DND-41 (cell line): ENCODE results near the gene CPLX1.

ENCODE experiments used
- ATAC-seq: fragments of 200-7000 bp; cut with Tn5 transposase; 3 replicates; pipeline ENCODE4 v1.9.1; 2021; ENCODE audit warnings: low read depth; ENCODE audit not compliant: insufficient read depth
- DNase-seq: peaks from one replicate; pipeline ENCODE4 v3.0.0-alpha.2; 2020
- H2AFZ ChIP-seq: 2 replicates; pipeline ENCODE4 v1.6.0; 2012; ENCODE audit warnings: low read depth, low read length
- H3K27ac ChIP-seq: 2 replicates; pipeline ENCODE4 v1.5.1; 2012; ENCODE audit warnings: low read length, inconsistent platforms
- H3K27me3 ChIP-seq: fragments of 200-600 bp; sonication (generic); 2 replicates; pipeline ENCODE4 v1.6.0; 2012; ENCODE audit warnings: low read length, mild to moderate bottlenecking, inconsistent platforms; ENCODE audit not compliant: insufficient read depth, poor library complexity
- H3K36me3 ChIP-seq: 2 replicates; pipeline ENCODE4 v1.5.1; 2012; ENCODE audit warnings: low read length, inconsistent platforms; ENCODE audit not compliant: insufficient read depth
- H3K4me1 ChIP-seq: 2 replicates; pipeline ENCODE4 v1.5.1; 2012; ENCODE audit warnings: mild to moderate bottlenecking, low read length; ENCODE audit not compliant: insufficient read depth
- H3K4me2 ChIP-seq: 2 replicates; pipeline ENCODE4 v1.6.0; 2012; ENCODE audit warnings: mild to moderate bottlenecking, moderate library complexity, low read length, inconsistent platforms; ENCODE audit not compliant: insufficient read depth
- H3K4me3 ChIP-seq, 2 experiments: fragments of 200-600 bp in 1 of 2; shearing (Covaris generic) in 1 of 2; 2 replicates each; pipeline ENCODE4 v1.5.1; 2012 to 2016; ENCODE audit warnings: inconsistent platforms in 2 of 2, low read length in 2 of 2, mild to moderate bottlenecking in 2 of 2, low read depth in 1 of 2, moderate library complexity in 1 of 2
- H3K79me2 ChIP-seq: 2 replicates; pipeline ENCODE4 v1.6.0; 2012; ENCODE audit warnings: low read length, inconsistent platforms; ENCODE audit not compliant: insufficient read depth
- H3K9ac ChIP-seq: 2 replicates; pipeline ENCODE4 v1.6.0; 2012; ENCODE audit warnings: low read depth, mild to moderate bottlenecking, inconsistent platforms, low read length, moderate library complexity
- H3K9me3 ChIP-seq: 2 replicates; pipeline ENCODE4 v1.5.1; 2012; ENCODE audit warnings: low read length, moderate library complexity, mild to moderate bottlenecking, inconsistent platforms; ENCODE audit not compliant: insufficient read depth, severe bottlenecking
- H4K20me1 ChIP-seq: 2 replicates; pipeline ENCODE4 v1.6.0; 2012; ENCODE audit warnings: low read length; ENCODE audit not compliant: insufficient read depth
- EZH2 ChIP-seq: IDR thresholded peaks from 3 replicates; pipeline ENCODE4 v1.6.1; 2012; ENCODE audit warnings: borderline replicate concordance, low read depth, mild to moderate bottlenecking, moderate library complexity, low read length, inconsistent platforms; ENCODE audit not compliant: severe bottlenecking
- TF ChIP-seq, protein P1 (sequence below): IDR thresholded peaks from 2 replicates; pipeline ENCODE4 v1.5.1; 2012; ENCODE audit warnings: borderline replicate concordance, low read length, moderate library complexity, mild to moderate bottlenecking; ENCODE audit not compliant: poor library complexity, severe bottlenecking; ENCODE audit errors: extremely low read depth

CPLX1 gene

GRCh38 chr4:787561-787981, 38.4 kb downstream of the CPLX1 start:
- H3K4me3 ChIP-seq: no peak overlapping the region
- H3K4me1 ChIP-seq: peaks cover 7% of the 10 kb centered on the region
- no peaks in the 10 kb centered on the region for H3K79me2 ChIP-seq
- H3K9me3 ChIP-seq: no peaks in the 10 kb centered on the region
- no peak for ATAC-seq
- no peak overlapping the region for H3K9ac ChIP-seq
- no peak for DNase-seq
- H2AFZ ChIP-seq: no peak overlapping the region
- no peaks in the 10 kb centered on the region for H3K36me3 ChIP-seq
- no peaks in the 10 kb centered on the region for H3K27me3 ChIP-seq
- no peaks in the 10 kb centered on the region for H4K20me1 ChIP-seq
- no peak overlapping the region for H3K27ac ChIP-seq
- no peak overlapping the region for H3K4me2 ChIP-seq
- TF ChIP-seq, protein P1, sequence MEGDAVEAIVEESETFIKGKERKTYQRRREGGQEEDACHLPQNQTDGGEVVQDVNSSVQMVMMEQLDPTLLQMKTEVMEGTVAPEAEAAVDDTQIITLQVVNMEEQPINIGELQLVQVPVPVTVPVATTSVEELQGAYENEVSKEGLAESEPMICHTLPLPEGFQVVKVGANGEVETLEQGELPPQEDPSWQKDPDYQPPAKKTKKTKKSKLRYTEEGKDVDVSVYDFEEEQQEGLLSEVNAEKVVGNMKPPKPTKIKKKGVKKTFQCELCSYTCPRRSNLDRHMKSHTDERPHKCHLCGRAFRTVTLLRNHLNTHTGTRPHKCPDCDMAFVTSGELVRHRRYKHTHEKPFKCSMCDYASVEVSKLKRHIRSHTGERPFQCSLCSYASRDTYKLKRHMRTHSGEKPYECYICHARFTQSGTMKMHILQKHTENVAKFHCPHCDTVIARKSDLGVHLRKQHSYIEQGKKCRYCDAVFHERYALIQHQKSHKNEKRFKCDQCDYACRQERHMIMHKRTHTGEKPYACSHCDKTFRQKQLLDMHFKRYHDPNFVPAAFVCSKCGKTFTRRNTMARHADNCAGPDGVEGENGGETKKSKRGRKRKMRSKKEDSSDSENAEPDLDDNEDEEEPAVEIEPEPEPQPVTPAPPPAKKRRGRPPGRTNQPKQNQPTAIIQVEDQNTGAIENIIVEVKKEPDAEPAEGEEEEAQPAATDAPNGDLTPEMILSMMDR: no peak
- no peak for TF ChIP-seq EZH2

DNA sequence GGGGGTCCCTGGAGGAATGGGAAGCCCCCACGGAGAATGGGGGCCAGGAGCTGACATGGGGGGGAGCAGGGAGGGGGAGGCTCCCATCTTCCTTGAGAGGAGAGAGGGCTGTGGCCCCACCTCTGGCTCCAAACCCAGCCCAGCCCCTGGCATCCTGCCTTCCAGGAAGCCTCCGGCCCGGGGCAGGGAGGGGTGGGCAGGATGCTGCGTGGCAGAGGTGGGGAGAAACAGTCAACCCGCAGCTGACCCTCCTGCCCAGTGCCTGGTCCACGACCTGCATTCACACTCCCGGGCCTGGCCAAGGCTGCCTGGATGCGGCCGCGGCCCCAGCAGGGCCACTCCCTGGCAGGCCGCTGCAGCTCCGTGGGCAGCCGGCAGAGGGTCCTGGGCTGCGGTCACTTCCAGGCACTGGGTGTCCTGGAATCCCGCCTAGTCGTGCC, 39.0 kb downstream of the CPLX1 start:
- Histone ChIP-seq H3K27me3 (no peaks in the 10 kb centered on the region), H3K9me3 (no peaks in the 10 kb centered on the region), H3K4me3 (no peak overlapping the region), H3K36me3 (no peaks in the 10 kb centered on the region), H3K27ac (no peak overlapping the region), H3K9ac (no peak overlapping the region), H2AFZ (no peak overlapping the region), H3K4me1 (peaks cover 12% of the 10 kb centered on the region), H3K79me2 (no peaks in the 10 kb centered on the region), H3K4me2 (no peak overlapping the region), H4K20me1 (no peaks in the 10 kb centered on the region)
- DNase-seq: no peak
- TF ChIP-seq, protein P1: no peak
- no peak for TF ChIP-seq EZH2
- ATAC-seq: no peak

DNA sequence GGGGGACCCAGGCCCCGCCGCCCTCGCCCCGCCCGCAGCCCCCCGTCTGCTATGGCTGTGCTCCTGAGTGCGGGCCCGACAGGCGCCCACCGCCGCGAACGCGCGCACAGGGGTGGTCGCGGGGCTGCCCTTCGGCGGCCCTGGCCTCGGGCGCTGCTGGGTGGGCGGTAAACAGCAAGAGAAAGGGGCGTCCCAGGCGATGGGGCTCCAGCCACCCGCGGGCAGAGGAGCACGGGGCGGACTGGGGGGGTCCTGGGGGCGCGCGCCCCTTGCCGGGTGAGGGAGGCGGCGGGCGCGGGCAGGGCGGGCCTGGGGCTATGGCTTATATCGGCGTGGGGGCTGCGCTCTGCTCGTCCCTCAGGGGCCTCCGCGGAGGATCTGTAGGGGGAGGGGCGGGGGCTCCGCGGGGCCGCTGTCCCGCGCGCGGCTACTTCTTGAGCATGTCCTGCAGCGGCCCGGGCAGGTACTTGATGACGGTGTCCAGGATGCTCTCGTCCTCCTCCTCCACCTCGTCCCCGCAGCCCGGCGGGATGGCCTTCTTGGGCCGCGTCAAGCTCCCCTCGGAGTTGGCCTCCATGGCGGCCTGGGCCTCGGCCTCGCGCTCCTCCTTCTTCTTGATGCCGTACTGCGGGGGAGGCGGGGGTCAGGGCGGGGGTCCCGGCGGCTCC, 39.7 kb downstream of the CPLX1 start:
- Histone ChIP-seq H3K36me3 (peaks cover 4% of the 10 kb centered on the region; the same call in 1 of the 2 replicates), H3K79me2 (peaks cover 5% of the 10 kb centered on the region), H3K4me3 (no peak overlapping the region), H4K20me1 (peaks cover 4% of the 10 kb centered on the region; the same call in 1 of the 2 replicates), H3K9ac (no peak overlapping the region), H3K27me3 (no peaks in the 10 kb centered on the region), H3K4me2 (no peak overlapping the region), H2AFZ (no peak overlapping the region), H3K9me3 (no peaks in the 10 kb centered on the region), H3K4me1 (peaks cover 12% of the 10 kb centered on the region), H3K27ac (no peak overlapping the region)
- no peak for DNase-seq
- TF ChIP-seq, protein P1: no peak
- no peak for TF ChIP-seq EZH2
- ATAC-seq: no peak
